ENCODE data around the gene VSIG8.
"Not testable (repeated sequence)": the region's sequence is repeated elsewhere in the genome, so short reads cannot be mapped to it uniquely, and the experiment has no call there.

VSIG8 gene

GRCh38 chr1:159900086-159900680 lies 37.7 kb upstream of the VSIG8 start, which contains the start of gene CFAP45:
TSS of gene CFAP45 (minus strand) at chr1:159900165. CDS start at chr1:159900098, 67 bp downstream.
- no peak within 1 kb of the TSS for H3K4me3 ChIP-seq (replicated peaks in 1 of 2; ENCODE audit: low read depth in 2 of 2, low read length in 2 of 2)
- TF ChIP-seq CTCF (IDR thresholded peaks at IDR 0.05; ENCODE audit: low read depth, low read length) = no peak
- peak; percentile 75 to 89 for DNase-seq (ENCODE audit: low read depth in 2 of 2)

GRCh38 chr1:159899634-159900033 lies 37.2 kb upstream of the VSIG8 start:
- not testable (repeated sequence) for H3K4me3 ChIP-seq (replicated peaks in 1 of 2; ENCODE audit: low read depth in 2 of 2, low read length in 2 of 2); DNase-seq (ENCODE audit: low read depth in 2 of 2)

GRCh38 chr1:159898527-159898926 lies 36.1 kb upstream of the VSIG8 start:
- no peak for TF ChIP-seq CTCF (IDR thresholded peaks at IDR 0.05; ENCODE audit: low read depth, low read length)
- no peak for DNase-seq (ENCODE audit: low read depth in 2 of 2)
- no peak overlapping the region for H3K4me3 ChIP-seq (replicated peaks in 1 of 2; ENCODE audit: low read depth in 2 of 2, low read length in 2 of 2)

GRCh38 chr1:159897962-159898361 lies 35.5 kb upstream of the VSIG8 start:
- TF ChIP-seq CTCF (IDR thresholded peaks at IDR 0.05; ENCODE audit: low read depth, low read length) = no peak
- no peak overlapping the region for H3K4me3 ChIP-seq (replicated peaks in 1 of 2; ENCODE audit: low read depth in 2 of 2, low read length in 2 of 2)

GRCh38 chr1:159896546-159896930 lies 34.1 kb upstream of the VSIG8 start:
- no peak for DNase-seq (ENCODE audit: low read depth in 2 of 2)
- no peak for TF ChIP-seq CTCF (IDR thresholded peaks at IDR 0.05; ENCODE audit: low read depth, low read length)
- H3K4me3 ChIP-seq (replicated peaks in 1 of 2; ENCODE audit: low read depth in 2 of 2, low read length in 2 of 2) = no peak overlapping the region

More at GRCh38 chr1:159897962-159898361, 35.5 kb upstream of the VSIG8 start:
- no peak for DNase-seq (ENCODE audit: low read depth in 2 of 2)

- TF ChIP-seq CTCF (IDR thresholded peaks at IDR 0.05; ENCODE audit: low read depth, low read length) = no peak
- H3K4me3 ChIP-seq (replicated peaks in 1 of 2; ENCODE audit: low read depth in 2 of 2, low read length in 2 of 2) = no peak overlapping the region
- no peak for DNase-seq (ENCODE audit: low read depth in 2 of 2)
These were observed 33.5 kb upstream of the VSIG8 start for GRCh38 chr1:159895836-159896545.

- H3K4me3 ChIP-seq (replicated peaks in 1 of 2; ENCODE audit: low read depth in 2 of 2, low read length in 2 of 2) = no peak overlapping the region
- DNase-seq (ENCODE audit: low read depth in 2 of 2) = no peak
These were observed 32.8 kb upstream of the VSIG8 start for GRCh38 chr1:159895286-159895685.

More at GRCh38 chr1:159895286-159895685, 32.8 kb upstream of the VSIG8 start:
- no peak for TF ChIP-seq CTCF (IDR thresholded peaks at IDR 0.05; ENCODE audit: low read depth, low read length)

All from cardiac fibroblast (primary cell).